Measurements from ENCODE around the gene PIK3C2B. TPM values are rescaled to one million over a fixed set of nuclear protein-coding genes. Genes with fewer than 3 reads are reported as not detected.

Gene PIK3C2B
- total RNA-seq, 1 donor from 2014 or later: 31.0 TPM

Other genes with a start within 250 kb of the PIK3C2B start
- 7.5 TPM for gene PLEKHA6, start 134.9 kb downstream of the PIK3C2B start, total RNA-seq
- gene PPP1R15B, start 83.0 kb downstream of the PIK3C2B start, total RNA-seq: 43.4 TPM
- gene MDM4, start 21.6 kb upstream of the PIK3C2B start, total RNA-seq: 60.4 TPM
- 12.8 TPM for gene LRRN2, start 190.9 kb upstream of the PIK3C2B start, total RNA-seq